HG03460 (cell line): Measurements from ENCODE around the gene SRGAP2C.
"Not testable (repeated sequence)": the region's sequence is repeated elsewhere in the genome, so short reads cannot be mapped to it uniquely, and the experiment has no call there.

Source experiments
- ATAC-seq: cut with Tn5 transposase; IDR thresholded peaks from one replicate; pipeline ENCODE4 v1.9.1; 2021; ENCODE audit not compliant: unreplicated experiment

Gene SRGAP2C

DNA sequence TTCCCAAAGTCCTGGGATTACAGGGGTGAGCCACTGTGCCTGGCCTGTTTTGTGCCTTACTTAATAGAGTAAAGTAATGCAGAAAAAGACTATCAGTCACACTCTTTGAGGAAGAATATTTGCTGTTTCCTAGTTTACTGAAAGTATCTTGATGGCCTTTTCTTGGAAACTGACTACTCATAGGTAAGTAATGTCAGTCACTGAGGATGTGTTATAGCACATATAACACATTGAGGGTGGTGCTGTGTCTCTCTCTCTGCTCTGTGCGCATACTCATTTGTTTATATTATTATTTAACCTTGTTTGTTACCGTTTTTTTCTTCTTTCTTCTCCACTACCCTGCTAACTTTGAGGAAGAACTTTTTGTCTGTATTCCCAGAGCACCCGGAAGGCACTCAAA is 93.4 kb downstream of the SRGAP2C start:
- not testable (repeated sequence) for ATAC-seq

DNA sequence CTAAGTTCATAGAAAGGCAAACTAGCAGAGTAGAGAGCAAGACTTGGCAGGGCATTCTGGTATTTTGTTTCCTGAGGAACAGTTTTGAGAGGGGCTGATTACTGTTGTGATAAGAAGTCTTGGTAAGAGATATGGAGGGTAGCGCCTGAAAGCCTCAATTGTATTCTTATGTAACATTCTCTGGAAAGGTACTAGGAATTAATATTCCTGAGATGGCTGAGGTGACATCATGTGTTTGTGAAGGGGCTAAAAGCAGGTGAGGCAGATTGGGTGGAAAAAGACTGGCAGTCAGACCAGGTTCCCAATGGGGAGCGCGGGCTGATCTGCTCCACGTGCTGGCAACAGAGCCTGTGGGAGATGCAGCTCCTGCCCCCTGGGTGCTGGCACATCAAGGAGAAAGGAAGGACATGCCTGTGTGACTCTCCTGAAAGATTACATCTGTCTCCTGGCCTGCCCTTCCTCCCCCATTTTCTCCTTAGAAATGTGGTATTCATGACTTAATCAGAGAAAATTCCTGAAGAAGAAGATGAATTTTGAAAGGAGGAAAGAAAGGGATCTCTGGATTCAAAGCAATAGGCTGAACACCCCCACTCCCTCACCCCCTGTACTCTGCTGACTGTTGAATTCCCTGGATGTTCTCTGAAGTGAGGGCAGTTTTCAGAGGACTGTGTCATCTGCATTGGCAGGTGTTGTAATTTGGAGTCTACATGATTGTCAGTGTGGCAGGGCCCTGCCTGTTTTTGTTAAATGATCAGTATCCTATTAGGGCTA is 94.2 kb downstream of the SRGAP2C start:
- not testable (repeated sequence) for ATAC-seq

DNA sequence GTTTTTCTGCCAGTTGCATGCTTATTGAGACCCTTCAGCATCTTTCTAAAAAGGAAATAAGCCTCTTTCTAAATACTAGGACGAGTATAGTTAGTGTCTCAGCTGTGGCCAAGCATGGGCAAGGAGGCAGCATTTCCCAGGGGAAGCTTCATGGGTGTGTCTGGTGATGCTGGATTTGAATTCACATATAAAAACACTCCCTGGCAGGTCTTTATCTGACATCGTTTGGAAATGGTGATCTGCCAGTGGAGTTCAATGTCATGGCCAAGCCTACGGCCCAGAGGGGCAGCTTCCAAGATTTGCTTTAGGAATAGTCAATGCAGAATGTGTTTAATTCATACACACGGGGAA is 94.7 kb downstream of the SRGAP2C start:
- ATAC-seq: not testable (repeated sequence)

DNA sequence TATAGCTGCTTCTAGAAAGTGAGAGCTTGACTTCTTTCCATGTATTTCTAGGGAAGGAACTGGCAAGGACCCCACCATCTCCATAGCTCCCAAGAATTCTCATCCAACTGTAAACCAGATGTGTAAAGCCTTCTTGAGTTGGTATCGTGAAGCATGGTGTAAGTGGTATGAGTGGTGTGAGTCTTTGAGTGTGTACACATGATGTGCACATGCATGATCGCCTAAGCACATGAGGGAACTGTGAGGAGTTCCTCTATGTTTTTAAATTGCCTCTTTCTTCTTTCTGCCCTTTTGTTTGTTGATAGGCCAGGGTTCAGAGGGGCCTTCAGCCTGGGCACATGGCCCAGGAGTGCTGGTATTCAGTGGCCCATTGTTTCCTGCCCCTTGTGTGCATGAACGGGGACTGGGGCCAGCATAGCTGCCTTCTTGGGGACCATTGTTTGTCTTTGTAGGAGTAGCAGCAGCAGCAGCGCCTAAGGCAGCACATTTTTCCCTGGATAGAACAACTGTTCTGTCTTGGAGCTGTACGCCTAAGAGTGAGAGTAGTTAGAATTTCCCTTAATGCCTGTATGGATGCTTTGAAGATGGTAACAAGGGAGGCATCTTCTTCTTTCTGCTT is 96.0 kb downstream of the SRGAP2C start:
- ATAC-seq: not testable (repeated sequence)

GRCh38 chr1:121281480-121281879 is 96.7 kb downstream of the SRGAP2C start:
- ATAC-seq: not testable (repeated sequence)

DNA sequence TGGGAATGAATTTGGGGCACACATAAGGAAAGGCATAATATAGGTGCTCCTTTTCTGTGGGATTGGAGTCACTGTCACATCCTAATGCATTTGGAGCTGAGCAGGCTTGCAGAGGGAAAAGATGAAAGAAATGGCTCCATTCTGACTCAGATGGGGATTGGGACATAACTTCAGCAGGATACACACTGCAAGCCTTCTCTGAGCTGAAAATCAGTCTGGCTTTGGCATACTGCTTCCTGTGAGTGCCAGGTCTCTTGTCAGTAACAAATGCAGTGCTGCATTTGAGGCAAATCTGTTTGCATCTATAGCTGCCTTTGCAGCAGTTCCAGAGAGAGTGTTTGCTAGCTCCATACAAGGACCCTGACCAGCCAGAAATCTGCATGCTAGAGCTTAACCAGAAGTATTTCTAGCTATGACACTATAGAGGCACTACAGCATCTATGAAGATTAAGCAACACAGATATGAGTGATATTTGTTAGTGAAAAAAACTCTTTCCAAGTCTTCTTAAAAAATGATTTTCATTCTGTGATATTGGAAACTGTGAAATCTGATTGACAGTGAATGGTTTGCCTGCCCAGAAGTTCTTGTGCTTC is 98.9 kb downstream of the SRGAP2C start:
- ATAC-seq: not testable (repeated sequence)

DNA sequence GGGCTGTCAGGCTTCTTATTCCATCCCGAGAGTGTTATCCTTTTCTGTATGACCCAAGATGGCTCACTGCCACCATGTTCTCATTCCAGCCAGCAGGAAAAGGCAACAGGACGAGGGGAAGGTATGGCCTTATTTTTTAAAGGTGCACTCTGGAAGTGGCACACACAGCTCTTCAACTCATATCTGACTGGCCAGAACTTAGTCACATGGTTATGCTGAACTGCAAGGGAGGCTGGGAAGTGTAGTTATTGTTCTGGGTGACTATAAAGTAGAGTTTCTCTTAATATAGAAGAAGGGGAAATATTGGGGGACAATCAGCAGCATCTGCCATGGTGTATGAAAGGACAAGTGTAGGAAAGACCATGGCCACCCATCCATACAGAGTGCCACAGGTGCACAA is 107.8 kb downstream of the SRGAP2C start:
- ATAC-seq: not testable (repeated sequence)

DNA sequence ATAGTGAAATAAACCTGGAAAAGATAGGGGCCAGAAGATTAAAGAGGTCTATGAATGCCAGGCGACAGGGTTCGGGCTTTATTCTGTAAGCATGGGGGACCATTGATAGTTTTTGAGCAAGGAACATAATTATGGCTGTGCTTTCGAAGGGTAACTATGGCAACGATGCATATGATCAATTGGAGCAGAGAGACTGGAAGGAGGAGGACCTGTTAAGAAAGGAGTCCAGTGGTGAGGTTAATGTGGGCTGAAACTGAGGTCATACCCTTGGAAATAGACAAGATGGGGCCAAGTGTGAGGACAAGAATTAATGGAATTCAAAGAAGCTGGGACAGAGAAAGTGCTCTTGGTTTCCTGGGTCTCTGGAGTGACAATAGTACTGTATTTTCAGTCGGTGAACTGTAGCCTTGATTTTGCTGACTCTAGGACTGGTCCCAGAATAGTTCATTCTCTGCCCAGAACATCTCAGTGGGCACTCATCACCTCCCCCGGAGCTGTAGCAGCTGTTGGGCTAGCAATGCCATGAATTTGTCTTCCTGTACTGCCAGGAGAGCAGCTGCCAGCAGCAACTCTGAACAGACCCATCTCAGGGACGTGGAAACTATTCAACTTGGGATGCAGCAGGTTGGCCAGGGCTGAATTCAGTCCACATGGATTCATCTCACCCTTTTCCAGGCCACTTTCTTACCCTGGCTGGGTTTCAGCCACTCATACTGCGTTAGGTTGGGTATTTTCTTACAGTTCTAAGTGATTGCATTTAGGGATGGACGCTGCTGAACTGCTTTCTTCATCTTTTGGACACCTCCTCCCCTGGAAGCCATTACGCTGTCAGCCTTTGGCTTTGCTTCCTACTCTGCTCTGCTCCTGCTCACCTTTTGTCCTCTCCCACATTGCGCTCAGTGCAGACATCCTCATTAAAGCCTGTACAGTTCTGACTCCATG is 108.8 kb downstream of the SRGAP2C start:
- ATAC-seq: not testable (repeated sequence)

DNA sequence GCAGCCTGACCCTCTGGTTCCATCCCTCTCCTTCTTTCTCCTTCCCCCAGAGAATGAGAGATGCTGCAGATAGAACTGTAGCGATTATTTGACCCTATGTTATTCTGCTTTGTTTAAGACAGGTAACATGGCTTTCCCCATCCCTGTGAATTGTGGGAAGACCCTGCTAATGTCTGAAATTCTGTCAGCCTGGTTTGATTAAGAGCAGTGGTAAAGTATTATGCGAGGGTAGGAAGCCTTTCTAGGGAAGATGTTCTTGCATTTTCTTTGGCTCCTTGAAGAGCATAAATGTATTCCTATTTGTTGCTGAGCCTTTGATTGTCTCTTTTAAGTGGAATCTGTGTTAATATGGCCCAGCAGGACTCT is 109.4 kb downstream of the SRGAP2C start:
- ATAC-seq: not testable (repeated sequence)

DNA sequence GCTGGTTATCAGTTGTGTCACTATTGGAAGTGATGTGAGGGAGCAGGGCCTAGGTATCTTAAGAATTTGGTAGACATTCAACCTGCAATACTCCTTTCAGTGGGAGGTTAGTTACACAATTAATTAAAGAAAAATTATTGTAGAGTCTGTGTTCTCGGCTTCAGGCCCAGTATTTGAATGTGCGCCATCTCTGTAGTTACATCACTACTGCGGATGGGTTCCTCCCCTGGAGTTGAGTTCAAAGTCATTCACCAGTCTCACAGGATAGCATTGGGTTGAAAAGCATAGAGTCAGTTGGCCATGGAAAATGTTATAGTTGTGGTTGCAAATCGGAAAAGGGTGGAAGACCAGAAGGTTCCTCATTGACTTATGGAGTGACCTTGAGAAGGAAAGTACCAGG is 111.8 kb downstream of the SRGAP2C start:
- not testable (repeated sequence) for ATAC-seq

- not testable (repeated sequence) for ATAC-seq
Observed at GRCh38 chr1:121298529-121298928, 113.8 kb downstream of the SRGAP2C start.

DNA sequence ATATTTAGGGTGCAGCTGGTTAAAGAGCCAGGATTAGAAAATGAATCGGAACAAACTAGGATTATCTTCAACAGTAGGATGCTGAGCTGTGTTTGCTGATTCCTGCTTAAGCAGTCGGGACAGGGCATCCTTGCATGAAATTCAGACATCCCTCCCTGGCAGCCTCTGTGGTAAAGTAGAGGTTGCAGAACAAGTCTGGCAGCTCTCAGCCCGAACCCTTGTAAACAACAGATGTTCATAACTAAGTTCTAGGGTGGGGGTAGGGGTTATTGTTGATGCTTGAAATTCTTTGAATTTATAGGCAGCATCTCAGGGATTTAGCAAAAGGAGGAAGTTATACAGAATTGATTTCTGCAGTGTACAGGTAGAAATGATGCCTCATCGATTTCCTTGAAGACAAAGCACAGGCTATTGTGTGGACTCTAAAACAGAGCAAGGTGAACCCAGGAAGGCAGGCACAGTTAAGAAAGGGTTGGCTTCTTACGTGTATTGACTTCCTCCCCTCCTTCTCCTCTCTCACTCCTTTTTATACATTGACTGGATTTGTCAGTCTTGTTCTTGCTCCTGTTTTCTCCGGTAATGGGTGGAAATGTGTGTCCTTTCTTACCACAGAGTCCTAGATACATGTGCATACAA is 114.9 kb downstream of the SRGAP2C start:
- ATAC-seq: not testable (repeated sequence)

- ATAC-seq: not testable (repeated sequence)
Observed at GRCh38 chr1:121301876-121302275, 117.1 kb downstream of the SRGAP2C start.

GRCh38 chr1:121307759-121308158 is 123.0 kb downstream of the SRGAP2C start:
- not testable (repeated sequence) for ATAC-seq

DNA sequence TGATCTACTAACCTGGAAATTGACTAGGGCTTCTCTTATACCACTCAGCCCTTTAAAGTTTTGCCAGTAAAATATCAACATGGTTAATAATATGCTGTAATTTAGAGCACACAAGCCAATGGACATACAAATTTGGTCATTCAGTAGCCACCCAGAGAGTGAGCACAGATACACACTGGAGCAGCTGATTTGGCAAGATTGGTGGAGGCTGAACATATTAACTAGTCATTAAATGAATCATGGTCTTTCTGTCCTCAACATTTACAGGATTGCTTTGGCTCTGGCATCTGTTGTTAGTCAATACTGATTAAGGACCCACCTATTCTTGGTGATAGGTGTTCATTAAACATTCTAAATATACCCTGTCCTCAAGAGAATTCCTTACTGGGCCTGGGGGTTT is 130.7 kb downstream of the SRGAP2C start:
- ATAC-seq: not testable (repeated sequence)

DNA sequence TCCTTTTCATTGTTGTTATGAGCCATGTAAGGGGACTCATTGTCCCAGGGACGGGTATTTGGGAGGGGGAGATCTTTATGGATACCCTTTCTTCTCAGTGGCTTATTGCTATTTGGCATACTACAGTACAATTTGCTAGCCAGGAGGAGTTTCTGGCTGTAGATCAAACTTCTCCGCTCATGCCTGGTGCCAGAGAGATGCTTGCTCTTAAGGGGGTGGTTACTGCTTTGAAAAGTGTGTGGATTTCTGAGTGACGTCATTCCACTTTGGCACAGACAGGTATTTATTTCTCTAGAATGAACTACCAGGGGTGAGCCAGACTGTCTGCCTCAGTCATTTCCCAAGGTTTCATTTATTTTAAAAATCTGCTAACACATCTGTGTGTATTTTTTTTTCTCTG is 131.3 kb downstream of the SRGAP2C start:
- not testable (repeated sequence) for ATAC-seq

- ATAC-seq: not testable (repeated sequence)
Observed at GRCh38 chr1:121317491-121318468, 133.0 kb downstream of the SRGAP2C start.

- not testable (repeated sequence) for ATAC-seq
Observed at GRCh38 chr1:121318687-121319086, 133.9 kb downstream of the SRGAP2C start.

GRCh38 chr1:121321660-121322059 is 136.9 kb downstream of the SRGAP2C start:
- ATAC-seq: not testable (repeated sequence)
